Measurements from ENCODE around the gene SEMA4A. TPM values are rescaled to one million over a fixed set of nuclear protein-coding genes. Genes with fewer than 3 reads are reported as not detected.

SEMA4A gene
- total RNA-seq, 1 experiment from 2014 or later, result 0.15 TPM

Other genes with a start within 250 kb of the SEMA4A start
- 45.8 and 46.5 TPM in 2 replicates for gene RIT1, start 242.2 kb upstream of the SEMA4A start, total RNA-seq (2014; rRNA removed; shearing (Covaris generic))
- gene KHDC4, start 219.2 kb upstream of the SEMA4A start, total RNA-seq (2014; rRNA removed; shearing (Covaris generic)), result 14.9 and 22.3 TPM in 2 replicates
- gene RXFP4, start 211.9 kb upstream of the SEMA4A start, total RNA-seq (2014; rRNA removed; shearing (Covaris generic)), result not detected in 2 replicates
- 57.1 and 64.2 TPM in 2 replicates for gene ARHGEF2, start 175.0 kb upstream of the SEMA4A start, total RNA-seq (2014; rRNA removed; shearing (Covaris generic))
- gene SSR2, start 132.6 kb upstream of the SEMA4A start, total RNA-seq (2014; rRNA removed; shearing (Covaris generic)), result 874 and 1,103 TPM in 2 replicates
- 23.0 and 24.4 TPM in 2 replicates for gene UBQLN4, start 99.8 kb upstream of the SEMA4A start, total RNA-seq (2014; rRNA removed; shearing (Covaris generic))
- 66.7 and 84.8 TPM in 2 replicates for gene LAMTOR2, start 98.8 kb upstream of the SEMA4A start, total RNA-seq (2014; rRNA removed; shearing (Covaris generic))
- gene RAB25, start 92.4 kb upstream of the SEMA4A start, total RNA-seq (2014; rRNA removed; shearing (Covaris generic)), result 0.19 TPM in 1 of 2 replicates, not detected in the other
- 2.8 and 4.5 TPM in 2 replicates for gene MEX3A, start 71.1 kb upstream of the SEMA4A start, total RNA-seq (2014; rRNA removed; shearing (Covaris generic))
- gene LMNA, start 38.9 kb upstream of the SEMA4A start, total RNA-seq (2014; rRNA removed; shearing (Covaris generic)), result 257 and 363 TPM in 2 replicates
- gene SLC25A44, start 40.5 kb downstream of the SEMA4A start, total RNA-seq (2014; rRNA removed; shearing (Covaris generic)), result 17.7 and 17.8 TPM in 2 replicates
- 68.2 and 79.0 TPM in 2 replicates for gene PMF1, start 59.4 kb downstream of the SEMA4A start, total RNA-seq (2014; rRNA removed; shearing (Covaris generic))
- gene BGLAP, start 88.6 kb downstream of the SEMA4A start, total RNA-seq (2014; rRNA removed; shearing (Covaris generic)), result 0.08 TPM in 1 of 2 replicates, not detected in the other
- gene PAQR6, start 94.5 kb downstream of the SEMA4A start, total RNA-seq (2014; rRNA removed; shearing (Covaris generic)), result 0.50 and 1.0 TPM in 2 replicates
- 39.9 and 45.9 TPM in 2 replicates for gene SMG5, start 129.2 kb downstream of the SEMA4A start, total RNA-seq (2014; rRNA removed; shearing (Covaris generic))
- gene TMEM79, start 130.7 kb downstream of the SEMA4A start, total RNA-seq (2014; rRNA removed; shearing (Covaris generic)), result 1.4 and 7.3 TPM in 2 replicates
- gene GLMP, start 142.1 kb downstream of the SEMA4A start, total RNA-seq (2014; rRNA removed; shearing (Covaris generic)), result 81.7 and 84.6 TPM in 2 replicates
- not detected in 2 replicates for gene VHLL, start 145.7 kb downstream of the SEMA4A start, total RNA-seq (2014; rRNA removed; shearing (Covaris generic))
- gene CCT3, start 184.7 kb downstream of the SEMA4A start, total RNA-seq (2014; rRNA removed; shearing (Covaris generic)), result 584 and 592 TPM in 2 replicates
- gene TSACC, start 184.9 kb downstream of the SEMA4A start, total RNA-seq (2014; rRNA removed; shearing (Covaris generic)), result 0.23 and 0.39 TPM in 2 replicates
- gene RHBG, start 215.6 kb downstream of the SEMA4A start, total RNA-seq (2014; rRNA removed; shearing (Covaris generic)), result 0.06 TPM in 1 of 2 replicates, not detected in the other